NCI-H128 (cell line): ENCODE data around the gene DOLK.
A peak's percentile ranks its signal among the peaks of the same experiment; 100 is the strongest.

Experiments
- DNase-seq: peaks from one replicate; lab custom pipeline; 2025; ENCODE audit not compliant: unreplicated experiment; lab: John Stamatoyannopoulos, UW

DOLK gene

GRCh38 chr9:128936171-128936865 lies 11.1 kb downstream of the DOLK start:
- DNase-seq, result no peak

- no peak for DNase-seq
Measured at GRCh38 chr9:128933731-128934130, 13.7 kb downstream of the DOLK start.

DNA sequence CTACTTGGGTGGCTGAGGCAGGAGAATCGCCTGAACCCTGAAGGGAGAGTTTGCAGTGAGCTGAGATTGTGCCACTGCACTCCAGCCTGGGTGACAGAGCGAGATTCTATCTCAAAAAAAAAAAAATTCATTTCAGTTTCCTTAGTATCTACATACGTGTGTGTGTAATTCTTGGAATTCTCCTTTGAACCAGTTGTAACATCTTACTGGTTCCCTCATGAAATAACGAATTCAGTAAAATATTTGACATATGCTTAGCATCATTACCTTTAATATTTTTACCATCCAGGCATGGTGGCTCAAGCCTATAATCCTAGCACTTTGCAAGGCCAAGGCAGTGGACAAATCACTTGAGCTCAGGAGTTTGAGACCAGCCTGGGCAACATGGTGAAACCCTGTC lies 17.8 kb downstream of the DOLK start:
- no peak for DNase-seq

DNA sequence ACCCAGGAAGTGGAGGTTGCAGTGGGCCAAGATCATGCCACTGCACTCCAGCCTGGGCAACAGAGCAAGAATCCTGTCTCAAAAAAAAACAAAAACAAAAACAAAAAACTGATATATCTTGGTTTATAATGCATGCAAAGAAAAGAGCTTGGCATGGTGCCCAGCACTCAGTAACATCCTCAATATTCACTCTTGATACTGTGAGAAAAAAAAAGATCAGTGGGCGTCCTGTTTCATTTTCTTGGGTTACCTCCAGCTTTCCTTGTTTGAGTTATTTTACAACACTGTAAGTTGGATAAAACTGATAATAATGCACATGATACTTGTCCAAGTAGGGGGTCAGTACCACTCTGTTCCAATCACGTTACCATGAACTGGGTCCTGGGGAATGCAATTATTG lies 18.8 kb downstream of the DOLK start:
- DNase-seq, result no peak

GRCh38 chr9:128927731-128928411 lies 19.5 kb downstream of the DOLK start:
- DNase-seq, result peak; percentile 2

GRCh38 chr9:128923493-128923883 lies 23.9 kb downstream of the DOLK start:
- DNase-seq, result no peak

DNA sequence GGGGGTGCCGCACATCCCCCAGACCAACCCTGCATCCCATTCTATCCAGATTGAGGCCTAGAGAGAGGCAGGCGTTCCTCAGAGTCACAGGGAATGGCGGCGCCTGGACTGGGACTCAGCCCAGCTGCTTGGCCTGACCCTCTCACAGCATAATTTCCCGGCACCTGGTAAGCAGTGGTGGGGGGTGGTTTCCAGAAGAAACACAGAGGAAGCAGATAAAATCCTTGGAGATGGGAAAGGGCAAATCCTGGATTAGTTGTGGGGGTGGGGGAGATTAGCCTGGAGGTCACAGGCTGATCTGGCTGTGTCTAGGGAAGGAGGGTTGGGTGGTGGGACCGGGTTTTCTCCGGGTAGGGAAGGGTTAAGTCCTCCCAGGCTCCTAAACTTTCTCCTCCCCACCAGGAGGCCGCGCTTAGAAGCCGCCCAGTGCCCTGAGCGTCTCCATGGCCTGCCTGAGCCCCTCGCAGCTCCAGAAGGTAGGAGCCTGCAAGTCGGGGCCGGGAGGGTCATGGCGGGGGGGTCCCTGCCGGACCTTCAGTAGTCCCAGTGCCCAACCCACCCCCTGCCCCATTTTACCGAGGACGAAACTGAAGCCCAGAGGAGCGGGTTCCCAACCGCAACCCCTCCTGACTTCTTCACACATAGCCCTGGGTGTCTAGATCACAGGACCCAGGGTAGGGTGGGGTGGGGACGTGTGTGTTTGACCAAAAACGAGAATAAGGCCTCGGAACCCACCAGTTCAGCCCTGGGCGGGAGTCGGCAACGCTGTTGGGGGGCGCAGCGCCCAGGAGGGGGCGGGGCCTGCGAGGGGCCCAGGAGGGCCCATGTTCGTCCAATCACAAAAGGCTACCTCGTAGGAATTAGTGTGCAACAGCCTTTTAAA lies 25.3 kb downstream of the DOLK start:
- DNase-seq, result no peak

- DNase-seq, result no peak
Measured at GRCh38 chr9:128920381-128921058, 26.9 kb downstream of the DOLK start, which contains the start of gene PHYHD1. Gene PHYHD1, plus strand, starts transcription at chr9:128920982. Its CDS starts 1,342 bp downstream, at chr9:128922324.

GRCh38 chr9:128919402-128920089 lies 27.9 kb downstream of the DOLK start:
- DNase-seq, result no peak

DNA sequence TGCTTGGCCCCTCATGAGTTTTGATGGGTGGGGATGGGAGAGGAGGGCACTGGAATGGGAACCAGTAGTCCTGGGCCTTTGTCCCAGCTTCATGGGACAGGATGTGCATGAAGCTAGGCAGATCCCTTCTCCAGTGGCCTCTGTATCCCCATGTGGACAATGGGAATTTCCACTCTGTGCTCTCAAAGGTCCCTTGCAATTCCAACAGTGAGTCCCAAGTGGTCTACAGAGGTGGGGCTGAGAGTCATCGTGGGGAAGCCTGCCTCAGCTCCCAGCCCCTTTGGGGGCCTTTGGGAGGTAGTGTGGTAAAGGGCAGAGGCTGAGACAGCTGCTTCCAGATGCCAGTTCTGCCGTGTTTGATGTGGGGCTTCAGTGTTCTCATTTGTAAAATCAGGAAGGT lies 28.5 kb downstream of the DOLK start:
- no peak for DNase-seq

GRCh38 chr9:128917151-128917849 lies 30.1 kb downstream of the DOLK start:
- no peak for DNase-seq

DNA sequence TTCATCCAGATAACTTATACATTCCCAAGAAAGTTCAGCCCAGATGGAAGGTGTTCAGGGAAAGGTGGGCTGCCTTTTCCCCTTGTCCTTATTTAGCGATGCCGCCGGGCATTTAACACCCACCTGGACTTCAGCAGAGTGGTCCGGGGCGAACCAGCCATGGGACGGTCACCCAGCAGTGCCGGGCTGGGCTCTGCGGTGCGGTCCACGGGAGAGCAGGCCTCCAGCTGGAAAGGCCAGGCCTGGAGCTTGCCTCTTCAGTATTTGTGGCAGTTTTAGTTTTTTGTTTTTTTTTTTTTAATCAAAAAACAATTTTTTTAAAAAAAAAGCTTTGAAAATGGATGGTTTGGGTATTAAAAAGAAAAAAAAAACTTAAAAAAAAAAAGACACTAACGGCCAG lies 30.7 kb downstream of the DOLK start:
- DNase-seq, result no peak

DNA sequence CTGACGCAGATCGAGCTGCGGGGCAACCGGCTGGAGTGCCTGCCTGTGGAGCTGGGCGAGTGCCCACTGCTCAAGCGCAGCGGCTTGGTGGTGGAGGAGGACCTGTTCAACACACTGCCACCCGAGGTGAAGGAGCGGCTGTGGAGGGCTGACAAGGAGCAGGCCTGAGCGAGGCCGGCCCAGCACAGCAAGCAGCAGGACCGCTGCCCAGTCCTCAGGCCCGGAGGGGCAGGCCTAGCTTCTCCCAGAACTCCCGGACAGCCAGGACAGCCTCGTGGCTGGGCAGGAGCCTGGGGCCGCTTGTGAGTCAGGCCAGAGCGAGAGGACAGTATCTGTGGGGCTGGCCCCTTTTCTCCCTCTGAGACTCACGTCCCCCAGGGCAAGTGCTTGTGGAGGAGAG lies 31.2 kb downstream of the DOLK start:
- DNase-seq, result no peak

- DNase-seq, result no peak
Measured at GRCh38 chr9:128913995-128914772, 33.2 kb downstream of the DOLK start.

DNA sequence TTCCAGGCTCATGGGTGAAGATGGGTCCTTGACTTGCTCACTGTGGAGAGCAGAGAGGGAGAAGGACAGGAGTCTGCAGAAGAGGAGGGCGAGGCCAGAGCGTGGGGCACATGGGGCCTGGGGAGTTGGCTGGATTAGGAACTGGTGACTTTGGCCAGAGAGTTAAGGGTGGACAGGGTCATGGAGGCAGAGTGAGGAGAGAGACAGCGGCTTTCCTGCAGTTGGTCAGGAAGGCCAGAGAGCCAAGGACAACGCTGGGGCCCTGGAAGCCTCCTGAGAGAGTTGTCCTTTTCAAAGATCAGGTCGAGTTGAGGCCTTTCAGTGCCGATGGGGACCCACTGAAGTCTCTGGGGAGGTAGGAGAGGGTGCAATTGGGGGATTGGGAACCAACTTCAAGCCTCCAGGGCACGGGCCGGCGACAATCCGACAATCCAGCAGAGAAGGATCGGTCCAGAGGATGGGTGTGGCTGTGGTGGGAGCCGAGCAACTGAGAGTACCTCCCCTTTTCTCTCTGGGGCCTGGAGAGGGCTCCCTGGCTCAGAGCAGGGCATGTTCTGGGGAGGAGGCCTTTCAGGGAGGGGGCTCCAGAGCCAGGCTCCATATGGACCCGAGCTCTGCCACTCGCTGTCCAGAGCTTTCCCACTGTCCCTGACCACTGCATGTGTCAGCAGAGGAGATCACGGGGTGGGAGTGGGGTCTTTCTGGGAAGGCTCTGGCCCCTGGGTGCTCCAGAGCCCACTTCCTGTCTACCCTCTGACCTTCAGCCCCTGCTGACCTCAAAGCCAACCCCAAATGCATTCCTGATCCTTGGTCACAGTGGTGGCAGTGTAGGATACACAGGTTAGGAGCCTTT lies 34.1 kb downstream of the DOLK start:
- no peak for DNase-seq

DNA sequence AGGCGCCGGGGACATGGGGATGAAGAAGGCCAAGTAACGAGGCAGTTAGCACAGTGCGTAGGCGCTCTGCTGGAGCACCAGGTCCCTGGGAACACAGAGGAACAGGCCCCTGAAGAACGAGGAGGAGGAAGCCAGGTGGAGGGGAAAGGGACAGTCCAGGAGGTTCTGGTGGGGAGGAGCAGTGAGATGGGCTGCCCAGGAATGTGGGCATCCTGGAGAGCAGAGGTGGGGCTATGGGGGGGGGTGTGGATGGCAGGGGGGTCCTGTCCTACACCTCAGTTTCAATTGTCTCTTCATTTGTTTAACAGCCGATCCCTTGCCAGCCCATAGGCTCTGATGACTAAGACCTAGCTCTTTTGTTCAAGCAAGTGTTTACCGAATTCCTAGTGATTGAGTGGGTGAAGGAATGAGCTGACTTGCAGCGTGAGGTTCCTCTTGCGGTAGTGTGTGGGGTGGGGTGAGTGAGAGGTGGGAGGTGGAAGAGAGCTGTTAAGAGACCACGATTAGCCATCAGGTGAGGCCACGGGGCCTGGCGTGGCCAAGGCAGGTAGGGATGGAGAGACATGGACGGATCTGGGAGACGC lies 35.0 kb downstream of the DOLK start:
- no peak for DNase-seq

- no peak for DNase-seq
Measured at GRCh38 chr9:128911529-128912035, 35.8 kb downstream of the DOLK start.

GRCh38 chr9:128910906-128911305 lies 36.5 kb downstream of the DOLK start:
- no peak for DNase-seq
